HepG2 (cell line): ENCODE measurements around the gene CHRNA5.
"Not testable (repeated sequence)": the region's sequence is repeated elsewhere in the genome, so short reads cannot be mapped to it uniquely, and the experiment has no call there.

Experiments used
- ATF3 ChIP-seq: sonication (generic); formaldehyde crosslinking; IDR thresholded peaks from 2 replicates; pipeline ENCODE4 v1.4.0; 2020; ENCODE audit warnings: missing genetic modification reagents
- BHLHE40 ChIP-seq: IDR thresholded peaks from 2 replicates; pipeline ENCODE4 v1.6.1; 2011; ENCODE audit warnings: low read length, improper control_type of control experiment
- HOMEZ ChIP-seq: IDR thresholded peaks from 2 replicates; pipeline ENCODE4 v1.6.1; 2016; ENCODE audit warnings: low read depth
- POLR2A ChIP-seq, 2 experiments: IDR thresholded peaks; 2 replicates each; pipeline ENCODE4 v1.6.1; 2011; ENCODE audit warnings: low read depth in 2 of 2, low read length in 2 of 2, mild to moderate bottlenecking in 1 of 2, moderate library complexity in 1 of 2; ENCODE audit not compliant: insufficient read depth in 1 of 2
- RBM39 ChIP-seq: fragments of 200-400 bp; formaldehyde crosslinking; IDR thresholded peaks from one replicate; pipeline ENCODE4 v1.6.1; 2018; ENCODE audit warnings: antibody characterized with exemption, mild to moderate bottlenecking, low read depth, low read length; ENCODE audit not compliant: poor library complexity, severe bottlenecking
- SMAD3 ChIP-seq: sonication (generic); formaldehyde crosslinking; IDR thresholded peaks from 2 replicates; pipeline ENCODE4 v1.4.0; 2020; ENCODE audit warnings: missing genetic modification reagents
- SRSF1 ChIP-seq: fragments of 200-400 bp; formaldehyde crosslinking; optimal IDR thresholded peaks from 2 replicates; pipeline ENCODE3; 2017; ENCODE audit warnings: mild to moderate bottlenecking, low read depth, low read length, moderate library complexity
- ZBTB7B ChIP-seq: sonication (generic); formaldehyde crosslinking; IDR thresholded peaks from 2 replicates; pipeline ENCODE4 v1.4.0; 2020; ENCODE audit warnings: missing genetic modification reagents
- ZFP36 ChIP-seq: fragments of 150-350 bp; IDR thresholded peaks from 2 replicates; pipeline ENCODE4 v1.6.1; 2018; ENCODE audit warnings: borderline replicate concordance, low read length, low read depth; ENCODE audit not compliant: partially characterized antibody
- ZNF207 ChIP-seq: fragments of 450-650 bp; IDR thresholded peaks from 2 replicates; pipeline ENCODE4 v1.6.1; 2016; ENCODE audit warnings: antibody characterized with exemption, borderline replicate concordance
- TF ChIP-seq, protein P1 (sequence below): sonication (generic); formaldehyde crosslinking; IDR thresholded peaks from 2 replicates; pipeline ENCODE4 v1.5.0; 2020; ENCODE audit warnings: mild to moderate bottlenecking, missing genetic modification reagents, moderate library complexity

GRCh38 chr15:78520035-78520434, 45.3 kb upstream of the CHRNA5 start:
- TF ChIP-seq SRSF1; ZNF207; ZBTB7B (CRISPR knock-in tag); POLR2A (IDR thresholded peaks at IDR 0.05; ENCODE audit: insufficient read depth in 1 of 2, low read depth in 2 of 2, low read length in 2 of 2); RBM39; ZFP36; ATF3 (CRISPR knock-in tag); BHLHE40; HOMEZ (CRISPR knock-in tag); SMAD3 (CRISPR knock-in tag): not testable (repeated sequence)
- TF ChIP-seq, protein P1, sequence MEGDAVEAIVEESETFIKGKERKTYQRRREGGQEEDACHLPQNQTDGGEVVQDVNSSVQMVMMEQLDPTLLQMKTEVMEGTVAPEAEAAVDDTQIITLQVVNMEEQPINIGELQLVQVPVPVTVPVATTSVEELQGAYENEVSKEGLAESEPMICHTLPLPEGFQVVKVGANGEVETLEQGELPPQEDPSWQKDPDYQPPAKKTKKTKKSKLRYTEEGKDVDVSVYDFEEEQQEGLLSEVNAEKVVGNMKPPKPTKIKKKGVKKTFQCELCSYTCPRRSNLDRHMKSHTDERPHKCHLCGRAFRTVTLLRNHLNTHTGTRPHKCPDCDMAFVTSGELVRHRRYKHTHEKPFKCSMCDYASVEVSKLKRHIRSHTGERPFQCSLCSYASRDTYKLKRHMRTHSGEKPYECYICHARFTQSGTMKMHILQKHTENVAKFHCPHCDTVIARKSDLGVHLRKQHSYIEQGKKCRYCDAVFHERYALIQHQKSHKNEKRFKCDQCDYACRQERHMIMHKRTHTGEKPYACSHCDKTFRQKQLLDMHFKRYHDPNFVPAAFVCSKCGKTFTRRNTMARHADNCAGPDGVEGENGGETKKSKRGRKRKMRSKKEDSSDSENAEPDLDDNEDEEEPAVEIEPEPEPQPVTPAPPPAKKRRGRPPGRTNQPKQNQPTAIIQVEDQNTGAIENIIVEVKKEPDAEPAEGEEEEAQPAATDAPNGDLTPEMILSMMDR (CRISPR knock-in tag), result not testable (repeated sequence)
